Measurements from ENCODE around the gene CYP26B1. TPM values are rescaled to one million over a fixed set of nuclear protein-coding genes. Genes with fewer than 3 reads are reported as not detected.
"Not testable (repeated sequence)": the region's sequence is repeated elsewhere in the genome, so short reads cannot be mapped to it uniquely, and the experiment has no call there.

Gene CYP26B1
- total RNA-seq, 1 experiment from 2014 or later: 0.42 TPM

GRCh38 chr2:72089028-72089427 is 58.6 kb downstream of the CYP26B1 start (continued):
- no peak for TF ChIP-seq ZNF281 (CRISPR knock-in tag; IDR thresholded peaks at IDR 0.05)
- TF ChIP-seq ZNF532 (CRISPR knock-in tag; IDR thresholded peaks at IDR 0.05; ENCODE audit: borderline replicate concordance): no peak
- TF ChIP-seq NR1H2 (CRISPR knock-in tag; IDR thresholded peaks at IDR 0.05): no peak

- H3K9me3 Mint-ChIP-seq; H3K27me3 Mint-ChIP-seq (ENCODE audit: low read depth); H3K4me3 Mint-ChIP-seq; DNase-seq (ENCODE audit: low spot score); CTCF ChIA-PET; POLR2A ChIA-PET; ATAC-seq; H3K27ac Mint-ChIP-seq; H3K36me3 Mint-ChIP-seq; H3K4me1 Mint-ChIP-seq: not testable (repeated sequence)
These were observed 60.6 kb downstream of the CYP26B1 start for GRCh38 chr2:72086871-72087633.

GRCh38 chr2:72085513-72085912 is 62.1 kb downstream of the CYP26B1 start:
- ChIA-PET POLR2A (no interaction called here), CTCF (no interaction called here)
- peaks cover 2% of the 10 kb centered on the region; the same call in 1 of the 2 replicates for H3K27me3 Mint-ChIP-seq (ENCODE audit: low read depth)
- no peak for TF ChIP-seq AR (CRISPR knock-in tag; IDR thresholded peaks at IDR 0.05)
- no peak for TF ChIP-seq ARID4B (CRISPR knock-in tag; IDR thresholded peaks at IDR 0.05; ENCODE audit: borderline replicate concordance)
- TF ChIP-seq MXD4 (CRISPR knock-in tag; IDR thresholded peaks at IDR 0.05; ENCODE audit: borderline replicate concordance): no peak
- TF ChIP-seq NR1H2 (CRISPR knock-in tag; IDR thresholded peaks at IDR 0.05): no peak
- TF ChIP-seq MAX (CRISPR knock-in tag; IDR thresholded peaks at IDR 0.05): no peak
- no peak for TF ChIP-seq ATF2 (CRISPR knock-in tag; IDR thresholded peaks at IDR 0.05; ENCODE audit: borderline replicate concordance, low read depth)
- no peak for TF ChIP-seq AFF4 (CRISPR knock-in tag; IDR thresholded peaks at IDR 0.05; ENCODE audit: borderline replicate concordance)
- no peak for TF ChIP-seq SMAD4 (CRISPR knock-in tag; IDR thresholded peaks at IDR 0.05)

More at GRCh38 chr2:72085513-72085912, 62.1 kb downstream of the CYP26B1 start:
- no peak for DNase-seq (ENCODE audit: low spot score)
- Mint-ChIP-seq H3K4me3 (no peak overlapping the region), H3K4me1 (peaks cover 9% of the 10 kb centered on the region), H3K27ac (no peak overlapping the region), H3K9me3 (peaks cover 11% of the 10 kb centered on the region; the same call in 1 of the 2 replicates), H3K36me3 (peaks cover 3% of the 10 kb centered on the region)
- no peak for ATAC-seq

Data from WTC11 (cell line).